ENCODE results near the gene KCNAB1. TPM values are rescaled to one million over a fixed set of nuclear protein-coding genes. Genes with fewer than 3 reads are reported as not detected.

KCNAB1 gene
- total RNA-seq, 1 donor from 2014 or later = 3.9 TPM

- no peaks in the 10 kb centered on the region for H3K36me3 ChIP-seq
- DNase-seq (ENCODE audit: extremely low spot score in 2 of 2) = no peak
- no peak overlapping the region for H3K27ac ChIP-seq
- intact Hi-C loops (cut with DNase I) = no loop called here
- H3K4me1 ChIP-seq = no peaks in the 10 kb centered on the region
- TF ChIP-seq POLR2A (IDR thresholded peaks at IDR 0.05) (no peak), POLR2AphosphoS5 (IDR thresholded peaks at IDR 0.05; ENCODE audit: insufficient read depth in 1 of 2, low read depth in 1 of 2) (no peak)
- TF ChIP-seq, protein P1, sequence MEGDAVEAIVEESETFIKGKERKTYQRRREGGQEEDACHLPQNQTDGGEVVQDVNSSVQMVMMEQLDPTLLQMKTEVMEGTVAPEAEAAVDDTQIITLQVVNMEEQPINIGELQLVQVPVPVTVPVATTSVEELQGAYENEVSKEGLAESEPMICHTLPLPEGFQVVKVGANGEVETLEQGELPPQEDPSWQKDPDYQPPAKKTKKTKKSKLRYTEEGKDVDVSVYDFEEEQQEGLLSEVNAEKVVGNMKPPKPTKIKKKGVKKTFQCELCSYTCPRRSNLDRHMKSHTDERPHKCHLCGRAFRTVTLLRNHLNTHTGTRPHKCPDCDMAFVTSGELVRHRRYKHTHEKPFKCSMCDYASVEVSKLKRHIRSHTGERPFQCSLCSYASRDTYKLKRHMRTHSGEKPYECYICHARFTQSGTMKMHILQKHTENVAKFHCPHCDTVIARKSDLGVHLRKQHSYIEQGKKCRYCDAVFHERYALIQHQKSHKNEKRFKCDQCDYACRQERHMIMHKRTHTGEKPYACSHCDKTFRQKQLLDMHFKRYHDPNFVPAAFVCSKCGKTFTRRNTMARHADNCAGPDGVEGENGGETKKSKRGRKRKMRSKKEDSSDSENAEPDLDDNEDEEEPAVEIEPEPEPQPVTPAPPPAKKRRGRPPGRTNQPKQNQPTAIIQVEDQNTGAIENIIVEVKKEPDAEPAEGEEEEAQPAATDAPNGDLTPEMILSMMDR (IDR thresholded peaks at IDR 0.05) = no peak
- H3K27me3 ChIP-seq = no peaks in the 10 kb centered on the region
- H3K4me3 ChIP-seq = no peak overlapping the region
- no peaks in the 10 kb centered on the region for H3K9me3 ChIP-seq
These were observed 50.2 kb downstream of the KCNAB1 start for GRCh38 chr3:156170571-156170970.

DNA sequence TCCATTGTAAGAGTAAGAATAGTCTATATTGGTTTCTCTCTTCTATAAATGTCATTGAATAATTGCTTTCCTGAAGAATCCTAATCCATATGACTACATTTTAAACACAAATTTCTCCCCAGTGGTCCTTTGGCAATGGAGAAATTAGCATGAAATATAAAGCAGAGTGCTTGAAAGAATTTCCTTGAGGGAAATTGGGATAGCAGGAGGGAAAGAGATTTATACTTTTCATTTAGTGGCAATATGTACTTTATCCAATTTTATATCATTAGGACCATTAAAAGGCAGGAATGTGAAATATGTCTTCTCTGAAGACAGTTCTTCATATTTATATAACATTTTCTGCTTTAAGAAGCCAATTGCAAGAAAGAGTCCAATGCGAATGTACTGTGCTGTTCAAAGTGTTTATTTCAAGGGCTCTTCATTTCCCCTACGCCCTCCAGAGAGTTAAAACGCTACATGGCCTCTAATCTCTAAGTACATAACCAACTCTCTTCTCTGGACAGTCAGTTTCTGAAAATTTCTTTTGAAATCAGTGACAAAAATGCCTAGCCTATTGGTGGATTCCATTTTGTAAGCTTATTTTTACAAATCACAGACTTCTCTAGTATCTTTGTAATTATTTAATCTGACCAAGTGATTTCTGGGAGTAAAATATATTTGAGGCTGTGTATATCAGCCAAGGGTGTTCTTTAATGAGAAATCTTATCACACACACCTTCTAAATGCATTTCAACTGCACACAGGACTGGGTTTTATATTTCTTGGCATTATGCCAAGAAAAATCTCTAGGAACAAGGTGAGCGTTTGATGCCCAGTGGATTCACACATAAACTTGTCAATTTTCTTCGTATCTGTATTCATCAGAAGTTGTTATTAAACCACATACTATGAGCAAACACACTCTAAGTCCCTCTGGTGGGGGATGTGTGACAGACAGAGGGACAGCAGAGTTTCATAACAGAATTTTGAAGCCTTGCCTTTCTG, 51.2 kb downstream of the KCNAB1 start:
- no peak overlapping the region for H3K27ac ChIP-seq
- TF ChIP-seq POLR2AphosphoS5 (IDR thresholded peaks at IDR 0.05; ENCODE audit: insufficient read depth in 1 of 2, low read depth in 1 of 2) = no peak
- no peak for TF ChIP-seq POLR2A (IDR thresholded peaks at IDR 0.05)
- TF ChIP-seq, protein P1 (IDR thresholded peaks at IDR 0.05) = no peak

GRCh38 chr3:156172536-156172935, 52.2 kb downstream of the KCNAB1 start:
- Histone ChIP-seq H3K4me3 (no peak overlapping the region), H3K4me1 (no peaks in the 10 kb centered on the region), H3K27ac (no peak overlapping the region), H3K27me3 (no peaks in the 10 kb centered on the region), H3K9me3 (no peaks in the 10 kb centered on the region), H3K36me3 (no peaks in the 10 kb centered on the region)
- intact Hi-C loops (cut with DNase I) = no loop called here
- DNase-seq (ENCODE audit: extremely low spot score in 2 of 2) = no peak
- TF ChIP-seq POLR2A (IDR thresholded peaks at IDR 0.05) (no peak), POLR2AphosphoS5 (IDR thresholded peaks at IDR 0.05; ENCODE audit: insufficient read depth in 1 of 2, low read depth in 1 of 2) (no peak)

More for the DNA sequence above, 51.2 kb downstream of the KCNAB1 start:
- no peaks in the 10 kb centered on the region for H3K36me3 ChIP-seq
- intact Hi-C loops (cut with DNase I) = no loop called here
- no peak overlapping the region for H3K4me3 ChIP-seq
- DNase-seq (ENCODE audit: extremely low spot score in 2 of 2) = no peak
- no peaks in the 10 kb centered on the region for H3K4me1 ChIP-seq
- no peaks in the 10 kb centered on the region for H3K27me3 ChIP-seq
- no peaks in the 10 kb centered on the region for H3K9me3 ChIP-seq

DNA sequence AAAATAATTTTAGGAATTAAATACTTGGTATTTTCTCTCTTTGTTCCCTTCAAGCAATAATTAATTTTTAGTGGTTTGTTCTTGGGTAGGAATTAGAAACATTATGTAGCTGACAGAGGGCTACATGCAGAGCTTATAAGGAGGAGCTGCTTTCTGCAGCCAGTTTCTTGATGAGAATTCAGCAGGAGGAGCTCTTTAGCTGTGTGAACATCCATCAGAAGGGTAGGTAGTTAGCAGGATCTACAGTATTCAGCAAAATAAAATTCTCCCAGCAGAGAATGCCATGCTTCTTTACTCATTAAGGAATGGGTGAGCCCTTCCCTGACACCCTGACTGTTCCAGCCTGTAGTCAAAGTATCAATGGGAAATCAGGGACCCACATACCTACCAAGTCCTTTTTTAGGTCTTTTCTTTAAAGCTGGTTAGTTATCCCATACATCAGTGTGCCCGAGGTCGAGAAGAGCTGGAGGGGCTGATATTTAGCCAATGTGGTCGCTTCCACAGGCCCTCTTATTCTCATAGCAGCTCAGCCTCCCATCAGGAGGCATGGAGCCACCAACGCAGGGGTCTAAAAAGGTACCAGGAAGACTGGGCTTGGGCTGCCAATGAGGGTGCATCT, 54.0 kb downstream of the KCNAB1 start:
- TF ChIP-seq, protein P1 (IDR thresholded peaks at IDR 0.05) = no peak
- TF ChIP-seq POLR2A (IDR thresholded peaks at IDR 0.05) (no peak), POLR2AphosphoS5 (IDR thresholded peaks at IDR 0.05; ENCODE audit: insufficient read depth in 1 of 2, low read depth in 1 of 2) (no peak)
- Histone ChIP-seq H3K9me3 (no peaks in the 10 kb centered on the region), H3K4me1 (no peaks in the 10 kb centered on the region), H3K36me3 (no peaks in the 10 kb centered on the region), H3K27me3 (no peaks in the 10 kb centered on the region), H3K4me3 (no peak overlapping the region), H3K27ac (no peak overlapping the region)
- DNase-seq (ENCODE audit: extremely low spot score in 2 of 2) = no peak
- intact Hi-C loops (cut with DNase I) = no loop called here

DNA sequence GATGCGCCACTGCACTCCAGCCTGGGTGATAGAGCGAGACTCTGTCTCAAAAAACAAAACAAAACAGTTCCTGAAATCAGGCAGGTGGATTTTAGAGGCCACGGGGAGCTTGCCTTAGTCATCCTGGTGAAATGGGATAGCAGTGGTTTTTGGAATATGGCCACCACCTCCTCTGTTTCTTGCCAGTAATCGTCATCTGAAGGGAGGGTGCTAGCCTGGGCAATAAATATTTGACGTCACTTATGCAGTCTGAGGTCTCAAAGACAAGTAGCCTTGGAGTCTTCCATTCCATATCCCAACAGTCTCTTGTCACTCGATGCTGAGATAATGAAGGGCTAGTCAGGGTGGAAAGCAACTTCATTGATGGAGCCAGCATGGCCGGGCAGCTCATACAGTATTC, 55.2 kb downstream of the KCNAB1 start:
- Histone ChIP-seq H3K27me3 (no peaks in the 10 kb centered on the region), H3K4me3 (no peak overlapping the region), H3K27ac (no peak overlapping the region), H3K4me1 (no peaks in the 10 kb centered on the region), H3K36me3 (no peaks in the 10 kb centered on the region), H3K9me3 (no peaks in the 10 kb centered on the region)
- TF ChIP-seq POLR2AphosphoS5 (IDR thresholded peaks at IDR 0.05; ENCODE audit: insufficient read depth in 1 of 2, low read depth in 1 of 2) = no peak
- no peak for TF ChIP-seq POLR2A (IDR thresholded peaks at IDR 0.05)
- TF ChIP-seq, protein P1 (IDR thresholded peaks at IDR 0.05) = no peak
- no peak for DNase-seq (ENCODE audit: extremely low spot score in 2 of 2)
- intact Hi-C loops (cut with DNase I) = no loop called here
